ENCODE results near the gene TSACC. TPM values are rescaled to one million over a fixed set of nuclear protein-coding genes. Genes with fewer than 3 reads are reported as not detected.

TSACC gene
- not detected in 2 replicates for total RNA-seq

DNA sequence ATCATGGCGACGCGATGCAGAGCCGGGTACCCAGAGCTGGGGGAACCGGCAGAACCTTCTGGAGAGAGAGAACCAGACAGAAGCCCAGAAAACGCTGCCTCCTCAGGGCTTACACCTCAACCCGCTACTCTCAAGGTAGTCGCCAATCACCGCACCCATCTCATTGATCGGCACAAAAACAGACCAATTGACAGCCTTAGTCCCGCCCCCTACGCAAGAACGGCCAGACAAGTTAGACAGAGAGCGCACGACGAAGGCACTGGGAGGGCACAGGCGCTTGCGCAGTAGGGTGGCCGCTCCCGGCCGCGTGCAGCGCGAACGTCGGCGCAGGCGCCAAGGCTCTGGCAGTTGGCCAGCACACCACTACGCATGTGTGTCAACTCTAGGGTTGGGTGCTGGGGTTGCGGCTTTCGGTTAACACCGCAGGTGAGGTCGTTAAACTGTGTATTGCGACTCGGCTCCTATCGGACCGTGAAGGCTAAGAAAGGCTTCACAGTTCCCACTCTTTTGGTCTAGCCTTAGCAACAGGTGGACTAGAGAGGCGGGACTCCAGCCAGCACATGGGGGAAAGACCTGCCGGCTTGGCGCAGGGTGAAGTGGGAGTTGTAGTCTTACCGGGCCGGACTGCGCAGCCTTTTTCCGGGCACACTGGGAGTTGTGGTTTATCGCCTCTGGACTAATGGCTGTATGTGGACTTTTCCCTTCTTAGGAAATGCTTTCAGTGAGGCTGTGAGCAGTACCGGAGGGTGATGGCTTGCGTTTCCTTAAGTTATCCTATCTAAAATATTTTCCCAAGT, at the start of gene TSACC, which contains the start of gene CCT3:
TSACC (plus strand) TSS at position 347 of the 797 bp plus-strand sequence. CDS start 1,232 bp downstream, outside the sequence.
CCT3 (minus strand) TSS at position 113 of the 797 bp plus-strand sequence; CDS start at position 5, 108 bp downstream.

DNA sequence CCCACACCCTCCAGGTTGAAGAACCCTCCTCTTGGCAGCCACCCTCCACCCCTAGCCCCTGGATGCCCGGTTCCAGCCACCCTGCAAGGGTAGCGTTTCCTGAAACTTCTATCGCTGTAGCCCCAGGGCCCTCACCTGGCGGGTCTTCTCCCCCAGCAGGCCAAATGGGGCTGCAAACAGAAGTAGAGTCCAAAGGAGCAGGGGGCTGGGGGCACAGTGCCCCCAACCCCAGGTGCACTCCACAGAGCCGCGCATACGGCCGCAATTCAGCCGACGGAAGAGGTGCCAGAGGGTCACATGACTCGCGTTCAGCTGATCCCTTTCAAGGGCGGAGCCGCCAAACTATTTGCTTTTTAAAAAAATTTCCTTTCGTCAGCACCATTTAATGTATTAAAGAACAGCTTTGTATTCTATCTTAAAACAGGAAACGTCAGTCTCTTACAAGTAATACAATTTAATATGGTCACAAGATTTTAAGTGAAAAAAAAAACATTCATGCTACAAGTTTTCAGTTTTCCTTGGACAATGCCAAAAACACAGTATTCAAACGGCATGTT, 42.9 kb upstream of the TSACC start, which contains the start of gene GLMP:
GLMP (minus strand) TSS at position 289 of the 557 bp plus-strand sequence; CDS start at position 255, 34 bp downstream.

DNA sequence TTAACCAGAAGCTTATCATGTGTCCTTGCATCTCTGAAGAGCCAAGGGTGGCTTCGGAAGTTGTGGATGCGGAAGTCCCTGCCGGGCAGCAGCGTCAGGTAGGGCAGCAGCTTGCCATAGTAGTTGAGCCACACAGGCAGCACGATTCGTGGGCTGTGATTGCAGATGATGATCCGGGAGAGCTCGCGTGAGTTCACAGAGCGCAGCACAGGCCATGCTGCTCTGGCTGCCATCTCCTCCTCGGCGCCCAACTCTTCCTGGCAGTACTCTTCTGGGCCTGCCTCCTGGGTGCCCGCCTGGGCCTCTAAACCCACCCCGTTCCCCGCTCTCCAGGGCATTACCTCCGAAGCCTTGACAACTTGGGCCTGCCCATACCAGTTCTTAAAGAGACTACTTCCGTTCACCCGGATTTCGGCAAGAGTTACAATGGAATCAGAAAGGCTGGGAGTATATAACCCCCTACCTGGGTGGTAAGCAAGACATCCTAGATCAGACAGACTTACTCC, 39.4 kb upstream of the TSACC start, which contains the start of gene VHLL:
VHLL (minus strand) TSS at position 456 of the 506 bp plus-strand sequence; CDS start at position 338, 118 bp downstream.

DNA sequence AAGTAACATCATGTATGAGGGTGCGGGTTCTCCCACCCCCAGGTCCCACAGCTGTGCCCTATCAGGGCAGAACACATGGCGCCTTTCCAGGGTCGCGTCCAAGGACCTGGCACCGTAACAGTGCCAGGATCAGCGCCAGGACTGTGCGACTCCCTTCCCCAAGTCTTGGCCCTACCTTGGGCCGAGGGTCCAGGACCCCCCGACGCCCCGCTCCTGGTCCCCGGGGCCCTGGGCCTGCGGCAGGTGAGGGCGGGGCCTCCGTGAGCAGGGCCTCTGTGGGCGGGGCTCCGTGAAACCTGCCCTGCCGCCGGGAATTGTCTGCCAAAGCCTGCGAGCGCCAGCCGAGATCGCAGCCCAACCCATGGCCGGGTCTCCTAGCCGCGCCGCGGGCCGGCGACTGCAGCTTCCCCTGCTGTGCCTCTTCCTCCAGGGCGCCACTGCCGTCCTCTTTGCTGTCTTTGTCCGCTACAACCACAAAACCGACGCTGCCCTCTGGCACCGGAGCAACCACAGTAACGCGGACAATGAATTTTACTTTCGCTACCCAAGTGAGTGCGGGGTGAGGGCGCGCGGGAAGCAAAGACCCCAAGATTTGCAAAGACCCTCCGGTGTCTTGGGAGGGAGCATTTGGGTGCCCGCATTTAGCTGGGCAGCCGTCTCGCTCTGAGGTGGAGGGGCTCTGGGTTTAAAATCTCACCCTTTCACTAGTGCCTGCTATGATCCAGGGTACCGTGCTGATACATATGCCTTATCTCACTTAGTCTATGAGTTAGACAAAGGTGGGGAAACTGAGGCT, 30.8 kb downstream of the TSACC start, which contains the start of gene RHBG:
RHBG (plus strand) TSS at position 323 of the 796 bp plus-strand sequence; CDS start at position 362, 39 bp downstream.

Other genes with a start within 250 kb of the TSACC start
- 709 and 1,013 TPM in 2 replicates for gene LMNA, start 223.8 kb upstream of the TSACC start, total RNA-seq
- gene SEMA4A, start 184.9 kb upstream of the TSACC start, total RNA-seq: 7.9 and 12.6 TPM in 2 replicates
- 7.9 and 18.0 TPM in 2 replicates for gene SLC25A44, start 144.4 kb upstream of the TSACC start, total RNA-seq
- gene PMF1, start 125.5 kb upstream of the TSACC start, total RNA-seq: 56.9 and 58.9 TPM in 2 replicates
- gene BGLAP, start 96.3 kb upstream of the TSACC start, total RNA-seq: 0.54 and 1.6 TPM in 2 replicates
- gene PAQR6, start 90.5 kb upstream of the TSACC start, total RNA-seq: 1.6 and 1.7 TPM in 2 replicates
- 52.2 and 65.3 TPM in 2 replicates for gene SMG5, start 55.7 kb upstream of the TSACC start, total RNA-seq
- gene TMEM79, start 54.2 kb upstream of the TSACC start, total RNA-seq: 3.1 and 3.3 TPM in 2 replicates
- gene GLMP, start 42.8 kb upstream of the TSACC start, total RNA-seq: 75.3 and 79.3 TPM in 2 replicates
- 0.87 TPM in 1 of 2 replicates, not detected in the other for gene VHLL, start 39.2 kb upstream of the TSACC start, total RNA-seq
- 247 and 271 TPM in 2 replicates for gene CCT3, start 234 bp upstream of the TSACC start, total RNA-seq
- gene RHBG, start 30.7 kb downstream of the TSACC start, total RNA-seq: 0.39 TPM in 1 of 2 replicates, not detected in the other
- gene MEF2D, start 162.2 kb downstream of the TSACC start, total RNA-seq: 15.3 and 20.8 TPM in 2 replicates
- 4.3 and 18.7 TPM in 2 replicates for gene IQGAP3, start 234.0 kb downstream of the TSACC start, total RNA-seq
- gene TTC24, start 241.2 kb downstream of the TSACC start, total RNA-seq: not detected in 2 replicates

Measured in placental epithelial cell (primary cell).